NCI-H2171 treated with DMSO at 0.1 percent for 48 hours (cell line): ENCODE data around the gene NPM3.

ENCODE experiments used
- DNase-seq: peaks from one replicate; lab custom pipeline; 2025; lab: John Stamatoyannopoulos, UW

Gene NPM3

GRCh38 chr10:101782811-101783735 lies at the start of gene NPM3:
Gene NPM3, minus strand, starts transcription at chr10:101783446. Its CDS starts 56 bp downstream, at chr10:101783390.
- peak; percentile 73 for DNase-seq

GRCh38 chr10:101832325-101832771 lies 49.1 kb upstream of the NPM3 start:
- no peak for DNase-seq

- no peak for DNase-seq
Measured at GRCh38 chr10:101831169-101831811, 48.0 kb upstream of the NPM3 start.

- peak; percentile 78 for DNase-seq
Measured at GRCh38 chr10:101830322-101831168, 47.3 kb upstream of the NPM3 start.

- peak; percentile 55 for DNase-seq
Measured at GRCh38 chr10:101829561-101830315, 46.5 kb upstream of the NPM3 start.

- no peak for DNase-seq
Measured at GRCh38 chr10:101828766-101829551, 45.7 kb upstream of the NPM3 start.

GRCh38 chr10:101827919-101828600 lies 44.8 kb upstream of the NPM3 start:
- no peak for DNase-seq

GRCh38 chr10:101826852-101827434 lies 43.7 kb upstream of the NPM3 start:
- no peak for DNase-seq

GRCh38 chr10:101824736-101825135 lies 41.5 kb upstream of the NPM3 start:
- no peak for DNase-seq

- no peak for DNase-seq
Measured at GRCh38 chr10:101818872-101819633, 35.8 kb upstream of the NPM3 start.

- peak; percentile 98 for DNase-seq
Measured at GRCh38 chr10:101818119-101818871, 35.0 kb upstream of the NPM3 start, which contains the start of gene OGA. Gene OGA, minus strand, starts transcription at chr10:101818444. Its CDS starts 422 bp downstream, at chr10:101818022.

- DNase-seq, result peak; percentile 45
Measured at GRCh38 chr10:101817337-101818118, 34.3 kb upstream of the NPM3 start.

GRCh38 chr10:101816913-101817336 lies 33.7 kb upstream of the NPM3 start:
- DNase-seq, result no peak

GRCh38 chr10:101816376-101816775 lies 33.1 kb upstream of the NPM3 start:
- DNase-seq, result no peak

- no peak for DNase-seq
Measured at GRCh38 chr10:101814466-101815071, 31.3 kb upstream of the NPM3 start.

- no peak for DNase-seq
Measured at GRCh38 chr10:101812606-101813005, 29.4 kb upstream of the NPM3 start.

- no peak for DNase-seq
Measured at GRCh38 chr10:101807158-101807557, 23.9 kb upstream of the NPM3 start.
